ENCODE measurements around the gene RBBP7.

Gene RBBP7

DNA sequence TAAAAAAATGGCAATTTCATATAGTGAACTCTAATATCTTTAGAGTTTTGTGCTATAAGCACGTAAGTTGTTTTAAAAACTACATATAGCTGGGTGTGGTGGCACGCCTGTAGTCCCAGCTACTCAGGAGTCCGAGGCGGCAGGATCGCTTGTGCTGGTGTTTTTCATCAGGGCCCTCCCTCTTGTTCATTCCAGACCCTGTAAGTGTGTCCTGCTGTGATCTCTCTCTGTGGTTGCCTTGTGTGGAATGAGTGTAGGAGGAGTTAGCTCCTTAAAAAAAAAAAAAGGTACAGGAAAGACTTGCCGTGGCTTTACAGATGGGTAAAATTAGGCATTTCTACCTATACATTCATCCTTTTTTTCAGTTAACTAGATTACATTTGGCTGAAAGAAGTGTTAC, 35.4 kb downstream of the RBBP7 start:
- no peak for TF ChIP-seq TAF1 (IDR thresholded peaks at IDR 0.05; ENCODE audit: borderline replicate concordance, insufficient read depth, low read length)
- TF ChIP-seq SIN3A (IDR thresholded peaks at IDR 0.05; ENCODE audit: borderline replicate concordance, insufficient read depth, low read length): no peak
- TF ChIP-seq FOXP2 (optimal IDR thresholded peaks at IDR 0.05; ENCODE audit: borderline replicate concordance, extremely low read depth, extremely low read length, insufficient read depth): no peak
- no peak for TF ChIP-seq POLR2AphosphoS5 (IDR thresholded peaks at IDR 0.05; ENCODE audit: low read depth, low read length)
- TF ChIP-seq, protein P1, sequence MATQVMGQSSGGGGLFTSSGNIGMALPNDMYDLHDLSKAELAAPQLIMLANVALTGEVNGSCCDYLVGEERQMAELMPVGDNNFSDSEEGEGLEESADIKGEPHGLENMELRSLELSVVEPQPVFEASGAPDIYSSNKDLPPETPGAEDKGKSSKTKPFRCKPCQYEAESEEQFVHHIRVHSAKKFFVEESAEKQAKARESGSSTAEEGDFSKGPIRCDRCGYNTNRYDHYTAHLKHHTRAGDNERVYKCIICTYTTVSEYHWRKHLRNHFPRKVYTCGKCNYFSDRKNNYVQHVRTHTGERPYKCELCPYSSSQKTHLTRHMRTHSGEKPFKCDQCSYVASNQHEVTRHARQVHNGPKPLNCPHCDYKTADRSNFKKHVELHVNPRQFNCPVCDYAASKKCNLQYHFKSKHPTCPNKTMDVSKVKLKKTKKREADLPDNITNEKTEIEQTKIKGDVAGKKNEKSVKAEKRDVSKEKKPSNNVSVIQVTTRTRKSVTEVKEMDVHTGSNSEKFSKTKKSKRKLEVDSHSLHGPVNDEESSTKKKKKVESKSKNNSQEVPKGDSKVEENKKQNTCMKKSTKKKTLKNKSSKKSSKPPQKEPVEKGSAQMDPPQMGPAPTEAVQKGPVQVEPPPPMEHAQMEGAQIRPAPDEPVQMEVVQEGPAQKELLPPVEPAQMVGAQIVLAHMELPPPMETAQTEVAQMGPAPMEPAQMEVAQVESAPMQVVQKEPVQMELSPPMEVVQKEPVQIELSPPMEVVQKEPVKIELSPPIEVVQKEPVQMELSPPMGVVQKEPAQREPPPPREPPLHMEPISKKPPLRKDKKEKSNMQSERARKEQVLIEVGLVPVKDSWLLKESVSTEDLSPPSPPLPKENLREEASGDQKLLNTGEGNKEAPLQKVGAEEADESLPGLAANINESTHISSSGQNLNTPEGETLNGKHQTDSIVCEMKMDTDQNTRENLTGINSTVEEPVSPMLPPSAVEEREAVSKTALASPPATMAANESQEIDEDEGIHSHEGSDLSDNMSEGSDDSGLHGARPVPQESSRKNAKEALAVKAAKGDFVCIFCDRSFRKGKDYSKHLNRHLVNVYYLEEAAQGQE (IDR thresholded peaks at IDR 0.05; ENCODE audit: insufficient read depth in 1 of 2, low read depth in 2 of 2, low read length in 2 of 2): no peak

DNA sequence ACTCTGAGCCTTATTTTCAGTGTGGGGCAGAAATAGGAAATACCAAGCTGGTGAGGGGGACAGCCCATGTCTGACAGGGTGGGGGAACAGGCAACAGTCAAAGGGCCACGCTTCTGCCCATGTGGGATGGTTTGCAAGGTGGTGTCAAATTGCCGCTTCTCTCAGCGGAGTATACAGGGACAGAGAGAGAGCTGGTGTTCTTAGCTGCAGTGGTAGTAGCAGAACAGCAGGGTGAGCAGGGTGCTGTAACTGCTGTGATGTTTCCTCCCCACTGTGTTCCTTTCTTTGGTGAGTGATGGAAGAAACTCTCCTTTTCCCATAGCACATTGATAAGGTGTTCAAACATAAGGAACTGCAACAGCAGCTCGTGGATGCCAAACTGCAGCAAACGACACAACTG, 37.9 kb downstream of the RBBP7 start:
- TF ChIP-seq TAF1 (IDR thresholded peaks at IDR 0.05; ENCODE audit: borderline replicate concordance, insufficient read depth, low read length): no peak
- TF ChIP-seq FOXP2 (optimal IDR thresholded peaks at IDR 0.05; ENCODE audit: borderline replicate concordance, extremely low read depth, extremely low read length, insufficient read depth): no peak
- TF ChIP-seq, protein P1 (IDR thresholded peaks at IDR 0.05; ENCODE audit: insufficient read depth in 1 of 2, low read depth in 2 of 2, low read length in 2 of 2): no peak
- TF ChIP-seq SIN3A (IDR thresholded peaks at IDR 0.05; ENCODE audit: borderline replicate concordance, insufficient read depth, low read length): no peak
- no peak for TF ChIP-seq POLR2AphosphoS5 (IDR thresholded peaks at IDR 0.05; ENCODE audit: low read depth, low read length)

DNA sequence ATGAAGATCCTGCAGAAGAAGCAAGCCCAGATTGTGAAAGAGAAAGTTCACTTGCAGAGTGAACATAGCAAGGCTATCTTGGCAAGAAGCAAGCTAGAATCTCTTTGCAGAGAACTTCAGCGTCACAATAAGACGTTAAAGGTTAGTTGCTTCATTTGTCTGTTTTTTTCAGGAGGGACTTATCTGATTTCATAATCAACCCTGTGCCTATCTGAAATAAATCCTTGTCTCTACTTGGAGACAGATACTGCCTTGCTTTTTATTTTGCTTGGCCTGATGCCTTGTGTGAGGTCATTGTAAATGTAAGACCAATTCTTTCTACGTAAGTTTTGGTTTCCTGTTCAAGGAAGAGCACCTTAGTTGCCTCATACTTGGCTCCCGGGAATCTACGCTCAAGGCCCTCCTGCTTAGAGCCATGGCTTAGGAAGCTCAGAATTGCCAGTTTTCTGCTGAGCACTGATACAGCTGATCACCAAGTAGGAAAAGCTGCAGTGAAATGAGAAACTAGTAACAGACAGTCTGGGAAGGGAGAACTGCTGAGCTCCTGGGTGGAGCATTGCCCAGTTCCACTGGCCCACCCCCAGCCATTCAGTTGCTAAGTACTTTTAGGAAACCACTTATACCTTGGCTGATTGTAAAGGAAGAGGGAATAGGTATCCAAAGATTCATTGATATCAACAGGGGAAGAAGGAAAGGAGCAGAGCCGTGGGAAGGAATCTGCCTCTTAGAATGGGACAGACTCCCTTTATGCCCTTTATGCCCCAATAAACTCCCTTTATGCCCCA, 41.8 kb downstream of the RBBP7 start:
- TF ChIP-seq SIN3A (IDR thresholded peaks at IDR 0.05; ENCODE audit: borderline replicate concordance, insufficient read depth, low read length) (no peak), POLR2AphosphoS5 (IDR thresholded peaks at IDR 0.05; ENCODE audit: low read depth, low read length) (no peak), TAF1 (IDR thresholded peaks at IDR 0.05; ENCODE audit: borderline replicate concordance, insufficient read depth, low read length) (no peak)
- TF ChIP-seq, protein P1 (IDR thresholded peaks at IDR 0.05; ENCODE audit: insufficient read depth in 1 of 2, low read depth in 2 of 2, low read length in 2 of 2): no peak

DNA sequence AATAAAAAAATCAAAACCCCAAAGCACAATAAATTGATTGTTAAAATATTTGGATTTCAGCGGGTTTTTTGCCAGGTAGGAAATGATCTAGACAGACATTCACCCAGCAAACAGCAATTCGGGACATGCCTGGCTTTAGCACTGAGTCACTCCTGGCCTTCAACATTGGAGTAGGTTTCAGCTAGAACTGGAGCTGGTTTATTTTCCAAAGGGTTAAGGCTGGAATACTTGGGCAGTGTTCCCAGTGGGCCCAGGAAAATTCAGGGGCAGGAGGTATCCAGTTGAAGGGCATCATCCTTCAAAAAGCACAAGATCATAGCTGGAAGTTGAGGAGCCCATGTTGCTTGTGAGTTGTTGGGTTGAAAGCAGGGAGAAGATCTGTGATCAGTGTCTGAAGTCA, 42.9 kb downstream of the RBBP7 start:
- no peak for TF ChIP-seq TAF1 (IDR thresholded peaks at IDR 0.05; ENCODE audit: borderline replicate concordance, insufficient read depth, low read length)
- TF ChIP-seq, protein P1 (IDR thresholded peaks at IDR 0.05; ENCODE audit: insufficient read depth in 1 of 2, low read depth in 2 of 2, low read length in 2 of 2): no peak
- TF ChIP-seq SIN3A (IDR thresholded peaks at IDR 0.05; ENCODE audit: borderline replicate concordance, insufficient read depth, low read length): no peak
- no peak for TF ChIP-seq FOXP2 (optimal IDR thresholded peaks at IDR 0.05; ENCODE audit: borderline replicate concordance, extremely low read depth, extremely low read length, insufficient read depth)
- TF ChIP-seq POLR2AphosphoS5 (IDR thresholded peaks at IDR 0.05; ENCODE audit: low read depth, low read length): no peak
